Measurements from ENCODE around the gene HEG1.

DNA sequence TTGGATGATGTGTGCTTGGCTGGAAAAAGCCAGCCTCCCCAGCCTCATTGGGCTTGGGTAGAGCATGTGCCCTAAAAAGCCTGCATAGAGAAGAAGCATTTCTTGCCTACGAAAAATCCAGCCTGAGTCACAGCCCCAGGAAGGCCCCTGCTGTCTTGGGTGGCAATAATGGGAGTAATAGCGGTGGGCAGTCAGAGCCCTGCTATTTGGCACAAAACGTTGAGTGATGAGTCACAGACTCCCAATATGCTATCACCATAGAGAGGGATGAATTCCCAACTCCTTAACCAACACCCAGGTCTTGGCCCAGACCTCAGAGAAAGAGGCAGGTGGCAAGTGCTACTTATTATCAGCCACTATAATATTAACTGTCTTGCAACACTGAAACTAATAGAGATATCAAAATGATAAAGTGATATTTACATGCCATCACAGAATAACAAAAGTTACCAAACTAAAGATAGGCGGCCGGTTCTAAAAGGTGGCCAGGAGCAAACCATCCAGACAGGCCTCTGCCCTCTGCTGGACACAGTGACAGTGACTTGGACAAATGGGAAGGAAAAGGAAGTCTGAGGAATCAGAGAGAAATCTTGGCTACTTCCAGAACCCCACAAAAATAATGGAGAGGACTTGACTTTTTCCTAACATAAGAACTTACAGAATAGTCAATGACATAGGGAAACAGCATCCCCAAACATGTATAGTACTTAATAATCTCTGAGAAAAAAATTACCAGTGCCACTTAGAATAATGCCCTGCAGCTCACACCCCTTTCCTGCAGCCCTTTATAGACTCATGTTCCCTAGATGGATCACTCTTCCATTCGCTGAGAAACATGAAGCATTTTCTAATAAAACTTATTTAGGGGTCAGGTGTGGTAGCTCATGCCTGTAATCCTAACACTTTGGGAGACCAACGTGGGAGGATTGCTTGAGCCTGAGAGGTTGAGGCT is 69.3 kb downstream of the HEG1 start:
- TF ChIP-seq, protein P1, sequence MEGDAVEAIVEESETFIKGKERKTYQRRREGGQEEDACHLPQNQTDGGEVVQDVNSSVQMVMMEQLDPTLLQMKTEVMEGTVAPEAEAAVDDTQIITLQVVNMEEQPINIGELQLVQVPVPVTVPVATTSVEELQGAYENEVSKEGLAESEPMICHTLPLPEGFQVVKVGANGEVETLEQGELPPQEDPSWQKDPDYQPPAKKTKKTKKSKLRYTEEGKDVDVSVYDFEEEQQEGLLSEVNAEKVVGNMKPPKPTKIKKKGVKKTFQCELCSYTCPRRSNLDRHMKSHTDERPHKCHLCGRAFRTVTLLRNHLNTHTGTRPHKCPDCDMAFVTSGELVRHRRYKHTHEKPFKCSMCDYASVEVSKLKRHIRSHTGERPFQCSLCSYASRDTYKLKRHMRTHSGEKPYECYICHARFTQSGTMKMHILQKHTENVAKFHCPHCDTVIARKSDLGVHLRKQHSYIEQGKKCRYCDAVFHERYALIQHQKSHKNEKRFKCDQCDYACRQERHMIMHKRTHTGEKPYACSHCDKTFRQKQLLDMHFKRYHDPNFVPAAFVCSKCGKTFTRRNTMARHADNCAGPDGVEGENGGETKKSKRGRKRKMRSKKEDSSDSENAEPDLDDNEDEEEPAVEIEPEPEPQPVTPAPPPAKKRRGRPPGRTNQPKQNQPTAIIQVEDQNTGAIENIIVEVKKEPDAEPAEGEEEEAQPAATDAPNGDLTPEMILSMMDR (conservative IDR thresholded peaks at IDR 0.05; ENCODE audit: low read depth, low read length): peak; percentile 39; the same call in 1 of the 2 replicates
- no peak for TF ChIP-seq EZH2 (IDR thresholded peaks at IDR 0.05; ENCODE audit: borderline replicate concordance, low read depth, low read length, poor library complexity, severe bottlenecking)

Measured in A673 (cell line).